NCI-H187 treated with DMSO at 0.1 percent for 48 hours (cell line): Measurements from ENCODE around the gene AFAP1L2.

ENCODE experiments used
- DNase-seq: peaks from one replicate; lab custom pipeline; 2025; lab: John Stamatoyannopoulos, UW

The AFAP1L2 gene

DNA sequence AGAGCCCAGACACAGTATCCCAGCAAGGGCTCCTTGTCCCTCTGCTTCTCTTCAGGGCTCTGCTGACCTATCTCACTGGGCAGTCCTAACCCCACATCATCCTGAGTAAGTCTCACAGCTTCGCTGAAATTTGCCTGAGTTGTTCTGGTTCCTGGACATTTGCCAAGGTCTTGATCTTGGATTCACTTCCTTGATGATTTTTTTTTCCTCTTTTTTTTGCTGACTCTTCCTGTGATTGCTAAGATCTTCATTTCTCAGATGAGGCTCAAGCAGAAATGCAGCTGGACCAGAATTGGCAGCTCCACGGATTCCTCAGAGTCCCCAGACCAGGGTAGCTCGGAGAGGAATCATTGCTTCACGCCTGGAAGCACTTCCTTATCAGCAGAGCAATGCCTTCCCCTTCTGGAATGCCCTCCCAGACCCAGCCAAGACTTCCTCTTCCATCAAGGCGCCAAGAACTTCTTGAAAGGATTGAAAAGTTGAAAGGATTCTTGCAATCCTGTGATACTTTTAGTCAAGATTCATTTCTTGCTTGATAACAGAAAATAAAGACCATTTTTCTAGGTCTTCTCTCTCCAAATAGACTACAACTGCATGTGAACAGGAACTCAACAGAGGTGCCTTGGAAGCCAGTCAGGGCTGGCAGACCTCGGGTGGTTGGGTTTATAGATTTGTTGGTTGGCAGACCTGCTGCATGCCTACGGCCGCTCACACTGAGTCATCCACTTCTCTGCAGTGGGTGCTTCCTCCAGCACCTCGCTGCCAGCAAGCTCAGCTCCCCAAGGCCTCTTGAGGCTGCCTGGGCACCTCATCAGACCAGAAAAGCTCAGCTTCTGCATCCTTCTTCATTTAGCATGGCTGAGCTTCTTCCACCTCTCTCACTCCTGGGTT, 8.8 kb upstream of the AFAP1L2 start:
- DNase-seq = no peak

DNA sequence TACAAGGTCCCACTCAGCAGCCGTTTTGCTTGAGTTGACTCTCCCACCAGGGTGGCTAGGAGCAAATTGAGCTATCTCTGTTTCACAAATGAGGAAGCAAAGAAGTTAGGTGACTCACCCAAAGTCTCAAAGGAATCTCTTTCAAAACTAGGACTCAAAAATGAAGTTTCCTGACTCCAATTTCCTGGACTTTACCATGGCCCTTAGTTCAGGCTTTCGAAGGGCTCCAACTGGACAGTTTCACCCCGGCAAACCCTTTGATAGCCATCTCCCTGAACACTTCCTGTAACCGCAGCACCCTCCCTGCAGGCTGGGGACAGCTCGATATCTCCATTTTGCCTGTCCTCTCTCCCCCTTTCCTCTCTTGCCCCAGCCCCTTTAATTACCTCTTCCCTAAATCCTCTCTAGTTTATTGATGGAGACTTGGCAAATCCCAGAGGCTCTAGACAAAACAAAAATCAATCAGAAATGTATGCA, 4.7 kb upstream of the AFAP1L2 start:
- no peak for DNase-seq

DNA sequence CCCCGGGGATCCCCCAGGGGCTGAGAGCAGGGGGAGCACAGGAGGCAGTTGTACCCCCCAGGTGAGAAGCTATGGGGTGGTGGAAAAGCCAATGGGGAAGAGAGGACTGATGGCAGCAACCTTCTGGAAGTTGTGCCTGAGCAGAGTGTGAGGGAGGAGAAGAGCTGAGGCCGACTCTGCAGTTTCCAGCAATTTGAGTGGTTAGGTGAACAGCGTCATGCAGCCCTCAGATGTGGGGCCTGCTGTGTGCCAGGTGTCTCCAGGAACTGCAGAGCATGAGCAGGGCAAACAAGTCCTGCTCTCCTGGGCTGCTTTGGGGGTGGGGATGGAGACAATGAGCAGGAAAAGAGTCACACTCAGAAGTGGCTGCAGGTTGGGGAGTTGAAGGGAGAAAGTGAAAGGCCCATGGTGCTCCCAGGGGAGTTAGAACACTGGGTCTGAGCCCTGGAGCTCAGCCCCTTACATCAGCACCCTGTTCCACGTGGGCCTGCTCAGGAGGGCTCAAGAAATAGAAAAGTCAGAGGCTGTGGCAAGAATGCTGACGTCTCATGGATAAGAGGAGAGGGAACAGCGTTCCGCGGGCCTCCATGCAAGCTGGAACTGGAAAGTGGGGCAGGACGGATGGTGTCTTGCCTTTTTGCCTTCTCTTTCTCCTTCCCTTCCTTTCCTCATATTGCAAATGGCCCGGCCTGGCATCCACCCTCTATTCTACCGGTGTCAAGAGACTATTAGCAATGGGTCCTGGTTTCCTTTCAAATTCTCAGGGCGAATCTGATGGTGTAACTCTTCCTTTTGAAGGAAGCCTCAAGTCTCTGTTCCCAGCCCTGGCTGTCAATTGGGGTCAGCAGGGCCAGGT, 4.0 kb upstream of the AFAP1L2 start:
- no peak for DNase-seq

DNA sequence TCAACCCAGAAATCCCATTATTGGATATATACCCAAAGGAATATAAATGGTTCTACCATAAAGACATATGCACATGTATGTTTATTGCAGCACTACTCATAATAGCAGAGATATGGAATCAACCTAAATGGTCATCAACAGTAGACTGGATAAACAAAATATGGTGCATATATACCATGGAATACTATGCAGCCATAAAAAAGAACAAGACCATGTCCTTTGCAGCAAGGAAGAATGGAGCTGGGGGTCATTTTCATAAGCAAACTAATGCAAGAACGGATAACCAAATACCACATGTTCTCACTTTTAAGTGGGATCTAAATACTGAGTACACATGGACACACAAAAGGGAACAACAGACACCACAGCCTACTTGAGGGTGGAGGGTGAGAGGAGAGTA, 2.2 kb upstream of the AFAP1L2 start:
- no peak for DNase-seq

DNA sequence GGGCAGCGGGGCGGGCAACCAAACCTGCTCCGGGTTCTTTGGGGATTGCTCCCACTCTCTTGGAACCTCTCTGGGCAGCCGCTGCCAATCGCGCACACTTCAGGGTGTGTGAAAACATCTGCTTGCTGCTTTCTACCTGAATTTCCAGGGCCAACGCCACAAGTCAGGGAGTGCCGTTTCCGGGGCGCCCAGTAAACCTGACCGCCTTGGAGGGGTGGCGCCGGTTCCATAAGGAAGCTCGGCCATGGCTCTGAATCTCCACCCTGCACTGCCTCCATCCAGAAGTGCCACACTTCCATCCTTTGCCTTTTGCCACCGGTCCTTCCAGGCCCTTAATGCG, 679 bp upstream of the AFAP1L2 start:
- DNase-seq = no peak

DNA sequence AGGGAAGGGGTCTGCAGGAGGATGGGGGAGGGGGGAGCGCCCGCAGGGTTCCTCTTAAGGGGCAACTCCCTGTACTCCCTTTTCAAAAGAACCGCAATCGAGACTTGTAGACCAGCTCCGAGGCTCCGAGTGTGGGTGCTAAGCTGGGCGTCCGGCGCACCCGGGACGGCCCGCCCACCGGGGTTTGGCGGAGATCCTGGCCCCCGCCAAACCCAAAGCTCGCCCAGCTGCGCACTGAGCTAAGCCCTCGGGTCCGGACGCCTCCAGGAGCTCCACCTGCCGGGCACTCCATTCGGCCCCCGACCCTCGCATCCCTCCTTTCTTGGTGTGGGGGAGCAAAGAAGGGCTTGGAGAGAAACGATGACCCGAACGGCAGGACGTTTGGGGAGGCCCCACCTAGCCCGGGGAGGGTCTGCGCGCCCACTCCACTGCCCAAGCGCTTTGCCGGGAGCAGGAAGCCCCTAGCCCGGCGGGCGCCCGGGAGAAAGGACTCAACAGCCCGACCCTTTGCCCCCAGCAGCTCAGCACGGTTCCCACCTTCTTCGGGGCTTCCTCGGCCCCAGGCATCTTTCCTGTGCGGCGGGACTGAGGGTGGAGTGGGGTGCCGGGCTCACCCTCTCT, 651 bp downstream of the AFAP1L2 start:
- no peak for DNase-seq

DNA sequence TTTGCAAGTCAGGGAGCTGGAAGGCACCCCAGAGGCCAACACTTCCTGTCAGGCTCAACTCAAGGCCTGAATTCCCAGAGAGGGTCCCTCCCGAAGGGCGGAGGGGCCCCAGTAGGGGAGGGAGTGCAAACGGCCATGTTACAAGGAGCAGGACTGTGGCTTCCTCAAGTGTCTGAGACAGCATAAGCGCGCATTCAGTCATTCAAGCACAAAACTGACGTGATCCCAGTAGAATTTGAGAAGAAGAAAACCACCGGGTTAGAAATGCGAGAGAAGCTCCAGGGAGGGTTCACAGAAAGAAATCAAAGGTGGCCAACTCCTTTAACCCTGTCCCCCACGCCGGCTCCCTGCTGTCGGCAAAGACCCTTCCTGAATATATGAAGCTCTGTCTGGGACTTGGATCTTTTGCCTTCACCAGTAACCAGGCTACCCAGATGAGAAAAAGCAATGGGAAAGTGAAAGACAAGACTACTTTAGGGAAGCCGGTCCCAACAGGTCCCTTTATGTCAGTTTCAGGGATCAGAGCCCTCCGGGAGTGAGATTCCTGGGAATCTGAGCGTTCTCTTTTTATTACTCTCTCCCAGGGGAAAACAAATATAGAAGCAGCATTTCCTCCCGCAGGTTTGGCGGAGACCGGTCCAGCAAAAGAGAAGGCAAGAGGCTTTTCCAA, 1.3 kb downstream of the AFAP1L2 start:
- no peak for DNase-seq

DNA sequence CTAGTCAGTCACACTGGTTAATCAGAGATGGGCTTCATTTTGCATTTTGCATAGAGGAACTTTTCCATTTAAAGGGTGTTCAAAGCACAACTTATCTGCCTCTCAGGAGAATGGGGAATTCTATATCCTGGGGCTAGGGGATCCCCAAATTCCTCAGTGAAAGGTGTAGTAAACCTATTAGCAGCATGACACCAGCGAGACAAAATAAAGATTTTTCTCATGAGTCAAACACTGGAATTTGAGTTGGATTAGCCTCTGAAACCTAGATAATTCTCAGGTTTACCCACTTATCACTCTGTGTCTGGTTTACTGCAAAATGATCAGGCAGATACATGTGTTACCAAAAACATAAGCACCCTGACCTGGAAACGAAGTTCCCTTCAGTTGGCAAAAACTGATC, 2.1 kb downstream of the AFAP1L2 start:
- DNase-seq = no peak

DNA sequence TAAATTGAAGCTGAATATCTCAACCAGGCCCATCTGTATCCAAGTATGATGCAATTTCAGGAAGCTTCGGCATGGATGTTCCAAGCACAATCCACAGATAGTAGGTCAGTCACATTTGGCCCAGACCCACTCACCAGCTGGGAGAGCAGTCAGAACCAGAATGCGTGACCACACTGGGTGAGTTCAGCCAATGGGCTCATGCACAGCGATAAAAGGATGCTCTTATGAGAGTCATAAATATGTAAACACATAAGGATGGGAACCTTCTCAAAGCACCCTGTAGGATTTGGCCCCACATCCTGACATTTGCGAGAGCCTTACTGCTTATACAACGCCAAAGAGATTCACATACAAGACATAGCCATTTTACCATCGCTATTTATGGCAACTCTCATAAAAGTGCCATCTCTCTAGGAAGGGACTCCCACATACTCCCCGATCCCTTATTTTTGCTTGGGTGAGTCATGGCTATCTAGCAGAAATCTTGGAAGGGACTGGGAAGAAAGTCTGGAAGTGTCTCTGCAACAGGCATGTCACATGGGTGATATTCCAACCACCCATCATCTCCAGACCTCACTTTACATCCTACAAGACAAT, 3.0 kb downstream of the AFAP1L2 start:
- no peak for DNase-seq

DNA sequence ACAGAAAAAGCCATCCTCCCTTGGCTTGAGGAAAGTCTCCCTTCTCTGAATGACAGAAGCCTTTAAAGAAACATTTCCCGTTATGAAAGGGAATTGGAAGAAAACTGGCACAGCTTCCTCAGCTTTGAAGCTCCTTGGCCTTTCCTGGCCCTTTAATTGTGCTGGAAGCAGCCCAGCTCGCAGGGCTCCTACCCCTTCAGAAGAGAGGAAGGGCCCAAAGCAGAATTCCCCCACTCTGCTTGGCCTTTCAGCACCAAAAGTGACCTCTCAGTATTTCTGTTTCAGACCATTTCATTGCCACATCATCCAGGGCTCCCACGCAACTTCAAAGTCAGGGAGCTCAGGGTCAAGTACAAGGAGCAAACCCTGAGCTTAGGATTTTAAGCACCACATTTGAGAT, 4.2 kb downstream of the AFAP1L2 start:
- DNase-seq = no peak

DNA sequence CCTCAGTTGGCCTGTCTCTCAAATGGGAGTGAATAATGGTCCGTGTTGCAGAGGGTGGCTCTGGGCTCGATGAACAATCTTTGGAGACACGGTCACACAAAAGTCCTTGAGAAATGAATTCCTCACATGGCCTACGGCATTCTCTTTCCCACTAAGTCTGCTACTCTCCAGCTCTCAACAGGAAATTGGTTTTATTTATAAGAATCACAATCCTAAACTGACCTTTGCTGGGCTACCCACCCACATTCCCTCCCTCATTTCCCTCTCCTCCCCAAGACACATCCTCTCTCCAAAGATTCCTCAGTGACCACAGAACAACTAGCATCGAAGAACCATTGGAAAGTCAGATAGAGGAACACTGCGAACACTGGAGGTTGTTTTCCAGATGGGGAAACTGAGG, 4.7 kb downstream of the AFAP1L2 start:
- DNase-seq = no peak

DNA sequence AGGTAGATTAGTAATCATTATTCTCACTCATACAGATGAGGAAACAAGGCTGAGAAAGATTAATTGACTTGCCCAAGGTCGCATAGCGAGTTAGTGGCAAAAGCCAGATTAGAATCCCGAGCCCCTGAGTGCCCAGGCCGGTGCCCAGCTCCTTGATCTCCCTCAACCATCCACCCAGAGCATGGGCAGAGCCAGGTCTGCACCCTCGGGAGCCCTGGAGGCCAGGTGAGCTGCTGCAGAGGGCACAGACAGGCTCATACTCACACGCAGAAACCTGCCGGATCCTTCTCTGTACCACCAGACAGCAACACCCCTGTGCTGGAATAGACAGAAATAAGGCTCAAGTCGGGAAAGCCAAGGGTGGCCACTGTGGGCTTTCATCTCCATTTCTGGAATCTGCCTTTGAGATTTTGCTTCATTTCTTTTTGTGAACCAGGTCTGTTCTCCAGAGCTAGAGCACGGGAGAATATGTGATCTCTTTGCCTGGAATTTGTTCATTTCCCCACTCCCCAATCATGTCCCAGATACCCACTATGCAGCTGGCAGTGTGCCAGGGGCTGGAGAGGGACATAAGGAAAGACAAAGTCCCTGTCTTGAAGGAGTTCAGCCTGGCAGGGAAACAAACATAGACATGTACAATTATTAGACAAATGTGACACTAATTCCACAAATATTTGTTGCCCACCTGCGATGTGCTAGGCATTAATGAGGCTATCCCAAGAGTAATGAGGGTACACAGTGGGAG, 5.5 kb downstream of the AFAP1L2 start:
- DNase-seq = no peak

DNA sequence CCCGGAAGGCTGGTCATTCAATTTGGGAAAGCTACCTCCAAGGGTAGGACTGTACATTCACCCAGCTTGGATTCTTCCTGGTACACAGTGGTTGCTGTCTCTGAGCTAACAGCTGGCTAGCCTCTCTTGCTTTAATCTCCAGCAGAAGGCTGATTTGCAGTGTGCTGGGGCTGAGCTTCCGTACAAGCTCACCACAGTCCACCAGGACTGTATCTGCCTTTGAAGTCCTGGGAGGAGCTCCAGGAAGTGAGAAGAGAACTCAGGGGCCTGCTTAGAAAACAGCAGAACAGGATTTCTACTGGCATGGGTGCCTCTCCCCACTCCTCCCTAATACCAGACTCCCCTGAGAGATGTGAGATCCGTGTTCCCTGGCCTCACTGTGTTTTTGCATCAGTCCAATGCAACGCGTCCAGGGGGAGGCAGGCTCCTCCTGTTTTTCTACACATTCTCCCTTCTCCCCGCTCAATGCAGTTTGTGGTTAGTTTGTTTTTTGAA, 6.6 kb downstream of the AFAP1L2 start:
- DNase-seq = no peak

DNA sequence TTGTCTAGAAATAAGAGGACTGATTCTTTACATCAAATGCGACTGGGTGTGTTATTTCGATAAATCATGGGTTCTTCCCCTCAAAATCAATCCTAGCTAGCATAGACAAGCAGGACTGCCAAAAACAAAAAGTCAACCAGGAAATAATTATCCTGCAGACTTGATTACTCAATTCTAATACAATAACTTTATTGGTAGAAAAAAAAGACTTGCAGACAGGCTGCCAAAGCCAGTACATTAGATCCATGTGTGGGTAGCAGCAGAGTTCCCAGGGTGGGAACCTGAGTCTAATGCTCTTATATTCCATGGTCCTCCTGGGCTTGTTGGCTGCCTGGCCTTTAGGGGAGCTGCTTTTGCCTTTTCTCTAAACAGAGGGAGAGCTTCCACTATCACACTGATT, 7.8 kb downstream of the AFAP1L2 start:
- DNase-seq = no peak

DNA sequence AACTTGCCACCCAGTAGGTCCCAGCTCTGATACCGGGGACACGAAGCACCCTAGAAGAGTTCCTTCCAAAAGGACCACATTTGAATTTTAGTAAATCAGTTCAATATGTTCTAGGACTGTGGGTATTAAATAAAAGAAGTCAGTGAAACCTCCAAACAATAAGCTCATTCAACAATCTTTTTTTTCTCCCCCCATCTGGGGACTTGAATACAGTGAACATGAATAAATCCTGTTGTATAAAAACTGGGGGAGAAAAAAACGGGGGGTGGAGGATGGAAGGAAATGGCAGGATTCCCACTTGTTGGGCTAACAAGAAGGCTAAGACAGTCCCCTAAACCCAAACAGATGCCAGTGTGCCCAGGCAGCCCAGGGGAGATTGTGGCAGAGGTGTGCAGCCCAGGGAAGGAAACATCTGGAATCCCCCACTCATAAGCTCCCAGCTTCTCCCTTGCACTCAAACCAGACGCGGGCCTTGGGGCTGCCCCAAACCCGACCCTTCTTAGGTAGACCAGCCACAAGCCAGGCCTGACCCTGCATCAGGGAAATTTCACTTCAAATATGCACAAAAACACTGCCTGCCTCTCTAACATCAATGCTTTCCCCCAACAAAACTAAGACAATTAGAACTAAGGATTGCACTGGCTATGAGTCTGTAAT, 8.8 kb downstream of the AFAP1L2 start:
- DNase-seq = no peak

DNA sequence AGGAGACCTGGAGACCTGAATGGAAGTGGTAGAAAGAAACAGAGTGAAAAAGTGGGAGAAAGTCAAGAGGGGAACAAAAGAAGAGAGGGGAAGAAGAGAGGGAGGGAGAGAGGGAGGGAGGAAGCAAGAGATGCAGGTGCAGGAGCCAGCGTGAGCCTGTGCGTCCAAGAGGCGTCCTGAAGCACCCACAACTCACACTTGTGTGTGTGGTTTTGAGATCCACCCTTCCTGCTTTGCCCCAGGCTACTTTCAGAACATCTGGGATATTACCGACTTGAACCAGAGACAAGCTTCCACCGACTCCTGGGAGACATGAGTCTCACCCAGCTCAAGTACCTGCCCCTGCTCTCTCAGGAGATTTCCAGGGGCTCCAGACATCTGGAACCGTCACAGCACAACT, 9.8 kb downstream of the AFAP1L2 start:
- no peak for DNase-seq

DNA sequence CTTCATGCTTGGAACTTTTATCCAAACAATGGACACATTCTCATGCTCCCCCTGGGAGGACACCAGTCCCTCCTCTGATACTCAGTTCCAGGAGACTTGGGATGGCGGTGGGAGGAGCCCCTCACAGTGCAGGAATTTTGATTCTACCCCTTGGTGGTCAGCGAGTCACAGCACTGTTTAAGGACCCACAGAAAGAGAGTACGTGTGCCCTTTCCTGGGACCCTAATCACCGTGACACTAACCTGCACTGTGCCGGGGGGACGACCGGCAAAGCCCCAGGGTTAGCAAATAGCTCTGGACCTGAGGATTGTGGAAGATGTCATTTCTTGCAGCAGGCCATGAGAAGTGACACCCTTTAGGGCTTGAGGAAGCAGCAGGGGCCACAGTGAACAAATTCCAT, 10.4 kb downstream of the AFAP1L2 start:
- DNase-seq = no peak

DNA sequence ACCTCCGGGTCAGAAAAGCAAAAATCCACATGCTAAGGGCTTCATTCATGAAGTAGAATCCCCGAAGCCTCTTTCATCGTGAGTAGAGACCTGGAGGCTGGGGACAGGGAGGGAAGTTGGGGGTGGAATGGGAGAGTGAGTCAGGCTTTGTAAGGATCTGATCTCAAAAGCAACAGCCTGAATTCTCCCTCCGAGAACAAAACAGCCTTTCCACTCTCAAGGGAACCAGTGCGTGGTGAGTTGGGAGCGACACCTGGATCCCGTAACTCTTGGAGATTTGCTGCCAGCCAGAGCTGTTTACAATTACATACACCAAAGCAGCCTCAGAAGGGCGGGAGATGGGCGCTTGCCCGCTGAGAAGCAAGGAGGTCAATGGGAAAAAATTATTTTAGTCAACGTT, 10.8 kb downstream of the AFAP1L2 start:
- no peak for DNase-seq

DNA sequence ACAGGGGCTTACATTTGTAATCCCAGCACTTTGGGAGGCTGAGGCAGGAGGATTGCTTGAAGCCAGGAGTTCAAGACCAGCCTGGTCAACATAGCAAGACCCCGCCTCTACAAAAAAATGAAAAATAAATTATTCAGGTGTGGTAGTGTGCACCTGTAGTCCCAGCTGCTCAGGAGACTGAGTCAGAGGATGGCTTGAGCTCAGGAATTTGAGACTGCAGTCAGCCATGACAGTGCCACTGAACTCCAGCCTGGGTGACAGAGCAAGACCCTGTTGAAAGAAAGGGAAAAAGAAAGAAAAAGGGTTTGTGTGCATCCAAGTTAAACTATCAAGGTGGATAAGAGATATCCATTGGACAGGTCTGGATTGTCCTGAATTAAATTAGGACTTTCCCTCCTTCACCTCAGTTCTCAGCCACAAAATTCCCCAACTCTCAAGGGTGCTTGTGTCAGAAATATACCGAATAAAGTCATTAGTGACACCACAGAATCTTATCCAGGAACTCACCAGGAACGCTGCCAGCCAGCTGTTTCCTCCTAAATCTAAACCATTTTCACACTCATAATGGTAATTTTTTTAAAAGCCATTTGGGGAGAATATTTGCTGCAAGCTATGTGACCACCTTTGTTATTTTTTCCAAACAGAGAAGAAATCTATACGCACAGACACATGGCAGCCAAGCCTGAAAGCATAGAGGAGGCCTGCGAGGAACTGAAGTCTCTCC, 12.0 kb downstream of the AFAP1L2 start:
- DNase-seq = no peak

DNA sequence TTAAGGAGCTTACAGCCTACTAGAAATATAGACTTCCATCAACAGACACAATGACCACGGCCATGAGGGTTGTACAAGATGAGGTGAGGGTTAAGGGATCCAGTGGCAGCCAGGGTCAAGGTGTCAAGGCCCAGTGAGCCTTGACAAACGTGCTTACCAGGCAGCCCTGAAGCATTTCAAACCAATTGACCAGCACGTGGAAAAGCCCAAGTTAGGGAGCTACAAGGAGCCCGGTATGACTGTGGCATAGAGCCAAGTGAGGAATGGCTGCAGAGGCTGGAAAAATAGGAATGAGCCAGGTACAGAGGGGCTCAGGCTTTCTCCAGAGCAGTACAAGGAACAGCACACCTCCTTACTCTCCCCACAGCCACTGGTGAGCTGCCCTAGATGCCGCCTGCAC, 12.7 kb downstream of the AFAP1L2 start:
- no peak for DNase-seq
